Activated B cell treated with CpG ODN at 0.5 μM for 24 hours (primary cell): ENCODE results near the gene COL19A1. TPM values are rescaled to one million over a fixed set of nuclear protein-coding genes. Genes with fewer than 3 reads are reported as not detected.

ENCODE experiments used
- ATAC-seq: fragments of 200-7000 bp; cut with Tn5 transposase; one replicate; pipeline ENCODE4 v1.10.0; 2021; ENCODE audit warnings: low read depth, mild to moderate bottlenecking, moderate library complexity
- CTCF ChIA-PET: fragments of 350-600 bp; sonication (Branson Sonifier 250); formaldehyde crosslinking; loops from one replicate; lab custom pipeline; 2021; ENCODE audit warnings: antibody characterized with exemption; lab: Charles Lee
- POLR2A ChIA-PET: fragments of 350-600 bp; sonication (Branson Sonifier 250); formaldehyde crosslinking; loops from one replicate; lab custom pipeline; 2021; ENCODE audit warnings: antibody characterized with exemption; lab: Charles Lee
- DNase-seq: peaks from one replicate; pipeline ENCODE4 v3.0.0; 2022
- H3K27ac Mint-ChIP-seq: one replicate; pipeline ENCODE4 v1.8.0; 2020; ENCODE audit warnings: mixed read lengths
- H3K27me3 Mint-ChIP-seq: one replicate; pipeline ENCODE4 v1.8.0; 2021; ENCODE audit warnings: mixed read lengths
- H3K36me3 Mint-ChIP-seq: one replicate; pipeline ENCODE4 v1.8.0; 2021; ENCODE audit warnings: low read depth, mixed read lengths
- H3K4me1 Mint-ChIP-seq: one replicate; pipeline ENCODE4 v1.8.0; 2021; ENCODE audit warnings: mixed read lengths
- H3K4me3 Mint-ChIP-seq: one replicate; pipeline ENCODE4 v1.8.0; 2020; ENCODE audit warnings: mild to moderate bottlenecking, mixed read lengths
- H3K9me3 Mint-ChIP-seq: one replicate; pipeline ENCODE4 v1.8.0; 2020; ENCODE audit warnings: mixed read lengths
- CTCF ChIP-seq: fragments of 200-600 bp; IDR thresholded peaks from one replicate; pipeline ENCODE4 v1.8.0; 2022; ENCODE audit warnings: antibody characterized with exemption, mild to moderate bottlenecking
- intact Hi-C: fragments of 100-400 bp; cut with micrococcal nuclease; formaldehyde crosslinking; loops from one replicate; pipeline ENCODE4 v1.15.1; 2024
- total RNA-seq: library from RNA; stranded (reverse); gene quantifications from 2 replicates; pipeline ENCODE4 v1.2.3, GENCODE V29; 2022

The COL19A1 gene
- total RNA-seq, 1 donor from 2014 or later = 54.4 TPM

GRCh38 chr6:69868252-69868804 lies 2.0 kb downstream of the COL19A1 start:
- ChIA-PET POLR2A (interaction anchor here (0.8 to 4.9 kb wide), 11 partner anchors 8 to 137 kb away, joined by 3 to 141 read pairs (median 12); partner anchors contain the start of gene LMBRD1), CTCF (interaction anchor here (1.3 to 3.3 kb wide), 4 partner anchors 12 to 240 kb away, joined by 3 to 24 read pairs (median 10); partner anchors contain the start of gene LMBRD1)
- H3K4me1 Mint-ChIP-seq = peaks cover 76% of the 10 kb centered on the region
- H3K27me3 Mint-ChIP-seq = no peaks in the 10 kb centered on the region
- peak overlapping the region; percentile 98 for H3K27ac Mint-ChIP-seq
- peak overlapping the region; percentile 88 for H3K4me3 Mint-ChIP-seq
- ATAC-seq (no peak), DNase-seq (no peak)
- H3K9me3 Mint-ChIP-seq = no peaks in the 10 kb centered on the region
- intact Hi-C loops = loop anchor here (5.0 kb wide), 1 partner anchor 1419 kb away; the partner anchor contains the start of gene OGFRL1
- TF ChIP-seq CTCF = no peak
- H3K36me3 Mint-ChIP-seq = peaks cover 43% of the 10 kb centered on the region

DNA sequence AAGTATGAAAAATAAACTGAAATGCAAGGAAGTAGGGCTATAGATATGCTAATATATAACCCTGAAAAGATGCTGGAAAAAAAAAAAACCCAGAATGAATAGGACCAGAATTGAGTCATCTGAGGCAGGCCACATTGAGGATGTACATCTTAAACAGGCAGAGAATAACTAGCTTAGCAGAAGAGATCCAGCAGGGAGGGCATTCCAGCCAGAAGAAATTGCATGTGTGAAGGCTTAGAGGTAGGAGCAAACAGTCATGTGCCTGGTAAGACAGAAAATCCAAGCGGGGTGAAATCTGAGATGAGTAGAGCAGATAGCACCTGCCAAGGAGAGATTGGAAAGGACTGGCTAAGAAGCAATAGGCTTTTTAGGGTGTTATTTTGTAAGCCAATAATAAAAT lies 2.6 kb downstream of the COL19A1 start:
- peaks cover 75% of the 10 kb centered on the region for H3K4me1 Mint-ChIP-seq
- H3K27ac Mint-ChIP-seq = peak overlapping the region; percentile 98
- ChIA-PET CTCF (interaction anchor here (3.3 kb wide), 1 partner anchor 11 kb away, joined by 24 read pairs; no protein-coding TSS in a partner anchor), POLR2A (interaction anchor here (0.7 to 4.9 kb wide), 8 partner anchors 11 to 1419 kb away, joined by 3 to 141 read pairs (median 24); partner anchors contain the start of gene LMBRD1)
- no peaks in the 10 kb centered on the region for H3K27me3 Mint-ChIP-seq
- DNase-seq = no peak
- no peak for ATAC-seq
- H3K4me3 Mint-ChIP-seq = peak overlapping the region; percentile 88
- intact Hi-C loops = loop anchor here (5.0 kb wide), 1 partner anchor 1418 kb away; the partner anchor contains the start of gene OGFRL1
- TF ChIP-seq CTCF = no peak
- no peaks in the 10 kb centered on the region for H3K9me3 Mint-ChIP-seq
- peaks cover 46% of the 10 kb centered on the region for H3K36me3 Mint-ChIP-seq

- DNase-seq (no peak), ATAC-seq (no peak)
- H3K4me1 Mint-ChIP-seq = peaks cover 76% of the 10 kb centered on the region
- no peak for TF ChIP-seq CTCF
- H3K27ac Mint-ChIP-seq = no peak overlapping the region
- no peaks in the 10 kb centered on the region for H3K27me3 Mint-ChIP-seq
- intact Hi-C loops = no loop called here
- H3K4me3 Mint-ChIP-seq = no peak overlapping the region
- CTCF ChIA-PET = no interaction called here
- H3K9me3 Mint-ChIP-seq = peaks cover 6% of the 10 kb centered on the region
- H3K36me3 Mint-ChIP-seq = peaks cover 55% of the 10 kb centered on the region
- POLR2A ChIA-PET = no interaction called here
Observed at GRCh38 chr6:69871107-69871506, 4.8 kb downstream of the COL19A1 start.

- ATAC-seq = no peak
- Mint-ChIP-seq H3K4me3 (no peak overlapping the region), H3K27me3 (no peaks in the 10 kb centered on the region), H3K36me3 (peaks cover 43% of the 10 kb centered on the region), H3K9me3 (peaks cover 6% of the 10 kb centered on the region), H3K4me1 (peaks cover 69% of the 10 kb centered on the region), H3K27ac (no peak overlapping the region)
- POLR2A ChIA-PET = interaction anchor here (0.6 to 1.3 kb wide), 5 partner anchors 8 to 540 kb away, joined by 3 to 4 read pairs (median 4); partner anchors contain the start of gene FAM135A
- CTCF ChIA-PET = no interaction called here
- TF ChIP-seq CTCF = no peak
- DNase-seq = no peak
- intact Hi-C loops = no loop called here
Observed at GRCh38 chr6:69873291-69873690, 6.9 kb downstream of the COL19A1 start.

DNA sequence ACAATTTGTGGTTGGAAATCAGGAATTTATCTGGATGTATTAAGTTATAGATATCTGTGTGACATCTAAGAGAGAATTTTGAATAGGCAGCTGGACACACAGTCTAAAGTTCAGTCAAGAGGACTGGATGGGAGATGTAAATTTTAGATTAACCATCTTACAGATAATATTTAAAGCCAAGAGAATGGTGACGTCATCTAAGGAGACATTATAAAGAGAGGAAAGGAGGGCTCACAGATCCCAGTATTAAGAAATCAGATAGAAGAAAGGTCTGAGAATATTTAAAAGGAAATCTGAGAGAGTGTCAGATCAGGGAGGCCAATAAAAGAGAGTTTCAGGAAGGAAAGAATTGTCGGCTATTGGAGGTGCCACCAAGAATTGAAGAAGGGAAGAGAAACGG lies 9.4 kb downstream of the COL19A1 start:
- CTCF ChIA-PET = no interaction called here
- POLR2A ChIA-PET = interaction anchor here (1.3 to 1.6 kb wide), 3 partner anchors 9 to 19 kb away, joined by 3 to 12 read pairs (median 4); partner anchors contain the start of gene COL19A1
- Mint-ChIP-seq H3K4me3 (no peak overlapping the region), H3K4me1 (peaks cover 66% of the 10 kb centered on the region), H3K36me3 (peaks cover 48% of the 10 kb centered on the region), H3K27ac (peak overlapping the region; percentile 46), H3K9me3 (peaks cover 8% of the 10 kb centered on the region), H3K27me3 (no peaks in the 10 kb centered on the region)
- intact Hi-C loops = no loop called here
- ATAC-seq = no peak
- no peak for DNase-seq
- TF ChIP-seq CTCF = no peak
